Keratinocyte (primary cell): ENCODE results near the gene RBMS3.

Experiments used
- CTCF ChIP-seq, 3 experiments: IDR thresholded peaks in 1 of 3; conservative IDR thresholded peaks in 1 of 3; optimal IDR thresholded peaks in 1 of 3; 2 replicates in 2 of 3; 3 replicates in 1 of 3; pipeline versions ENCODE3 to v1.5.1; 2011; ENCODE audit warnings: low read length in 3 of 3, mild to moderate bottlenecking in 3 of 3, moderate library complexity in 2 of 3, control low read depth in 1 of 3, inconsistent platforms in 1 of 3; ENCODE audit not compliant: insufficient read depth in 2 of 3; ENCODE audit errors: extremely low read depth in 1 of 3
- EZH2 ChIP-seq: IDR thresholded peaks from one replicate; pipeline ENCODE4 v1.6.1; 2012; ENCODE audit warnings: inconsistent platforms, mild to moderate bottlenecking, low read length, moderate library complexity

GRCh38 chr3:29478611-29479010 is 197.7 kb downstream of the RBMS3 start:
- TF ChIP-seq CTCF (optimal IDR thresholded peaks at IDR 0.05 in 1 of 3, IDR thresholded peaks at IDR 0.05 in 1 of 3, conservative IDR thresholded peaks at IDR 0.05 in 1 of 3; ENCODE audit: extremely low read depth in 1 of 3, insufficient read depth in 2 of 3, low read length in 3 of 3) (no peak), EZH2 (no peak)
